NCI-H187 treated with DMSO at 0.1 percent for 48 hours (cell line): ENCODE data around the gene TRMT10B.
"Not testable (repeated sequence)": the region's sequence is repeated elsewhere in the genome, so short reads cannot be mapped to it uniquely, and the experiment has no call there.

Source experiments
- DNase-seq: peaks from one replicate; lab custom pipeline; 2025; lab: John Stamatoyannopoulos, UW

TRMT10B gene

GRCh38 chr9:37800631-37801286 is 47.2 kb downstream of the TRMT10B start, which contains the start of gene DCAF10:
Gene DCAF10 (plus strand): TSS chr9:37800797. CDS start chr9:37800867, 70 bp downstream.
- DNase-seq: no peak

- no peak for DNase-seq
These were observed 47.8 kb downstream of the TRMT10B start for GRCh38 chr9:37801287-37801850.

GRCh38 chr9:37801959-37802711 is 48.5 kb downstream of the TRMT10B start:
- DNase-seq: no peak

- DNase-seq: no peak
These were observed 52.7 kb downstream of the TRMT10B start for GRCh38 chr9:37806271-37806670.

GRCh38 chr9:37809676-37810075 is 56.1 kb downstream of the TRMT10B start:
- not testable (repeated sequence) for DNase-seq

GRCh38 chr9:37811906-37812476 is 58.4 kb downstream of the TRMT10B start:
- no peak for DNase-seq

- no peak for DNase-seq
These were observed 59.3 kb downstream of the TRMT10B start for GRCh38 chr9:37812773-37813379.

GRCh38 chr9:37818849-37819248 is 65.2 kb downstream of the TRMT10B start:
- no peak for DNase-seq

GRCh38 chr9:37820142-37820541 is 66.5 kb downstream of the TRMT10B start:
- no peak for DNase-seq

- not testable (repeated sequence) for DNase-seq
These were observed 71.6 kb downstream of the TRMT10B start for GRCh38 chr9:37825174-37825573.

GRCh38 chr9:37827483-37828165 is 74.0 kb downstream of the TRMT10B start:
- DNase-seq: no peak
